ENCODE results near the gene MYO1F. TPM values are rescaled to one million over a fixed set of nuclear protein-coding genes. Genes with fewer than 3 reads are reported as not detected.

Gene MYO1F
- total and polyA plus RNA-seq, 2 of the 13 experiments (the other 11 are each of a cell fraction or from before 2014, with no cell fraction given): 0.09 to 0.13 TPM

GRCh38 chr19:8489561-8490394 is 87.5 kb downstream of the MYO1F start:
- H3K27me3 ChIP-seq (ENCODE audit: control insufficient read depth in 1 of 2, insufficient read depth in 2 of 2, low read length in 2 of 2): no peaks in the 10 kb centered on the region
- BruUV-seq (replicated peaks): no TSS peak
- H3K36me3 ChIP-seq (replicated peaks in 1 of 2; ENCODE audit: control insufficient read depth in 1 of 2, insufficient read depth in 2 of 2, low read length in 2 of 2): peaks cover 24 to 40% of the 10 kb centered on the region in 2 experiments; a peak in 4 of 5 replicates
- DNase-seq (ENCODE audit: low spot score) (no peak), ATAC-seq (peak; percentile 7; the same call in 2 of the 3 replicates), FAIRE-seq (no peak)
- no peak overlapping the region for H2AFZ ChIP-seq (ENCODE audit: low read length)
- no peaks in the 10 kb centered on the region for H3K9me3 ChIP-seq (ENCODE audit: low read length)
- ChIA-PET CTCF (ENCODE audit: low intra/inter-chr PET ratio, low total read pairs) (no interaction called here), POLR2A (interaction anchor here (1.1 kb wide), 1 partner anchor 77 kb away, joined by 3 read pairs; the partner anchor contains the start of gene MARCHF2)
- H3K4me2 ChIP-seq (ENCODE audit: low read depth, low read length): no peak overlapping the region
- H3K4me1 ChIP-seq (ENCODE audit: insufficient read depth, low read length): peaks cover 10% of the 10 kb centered on the region
- in situ Hi-C loops (cut with HindIII; ENCODE audit: extremely low pct_ligation_motif_present, low pct_unique_long_range_greater_than_20kb): no loop called here
- H3K27ac ChIP-seq (ENCODE audit: extremely low read length, insufficient read depth, low read length): no peak overlapping the region
- intact Hi-C loops (cut with micrococcal nuclease; ENCODE audit: unreplicated experiment): no loop called here
- 94% methylated on average over 13 of the region's 25 CpGs for WGBS (ENCODE audit: low lambda C conversion rate)
- peaks cover 4% of the 10 kb centered on the region; the same call in 1 of the 2 replicates for H4K20me1 ChIP-seq (ENCODE audit: insufficient read depth, low read length)
- no peak overlapping the region for H3K9ac ChIP-seq (ENCODE audit: insufficient read depth, low read depth, low read length)
- H3K4me3 ChIP-seq (replicated peaks in 1 of 3; ENCODE audit: insufficient read depth in 1 of 3, low read depth in 2 of 3, low read length in 3 of 3): no peak overlapping the region
- no peaks in the 10 kb centered on the region for H3K79me2 ChIP-seq (ENCODE audit: insufficient read depth, low read length)
- TF ChIP-seq KDM5A (IDR thresholded peaks at IDR 0.05; ENCODE audit: borderline replicate concordance, low read length): no peak
- TF ChIP-seq ZNF432 (CRISPR knock-in tag; IDR thresholded peaks at IDR 0.05; ENCODE audit: borderline replicate concordance): no peak
- 0 out of 4 replicates have a peak, but pooled peaks of 1 of the 2 experiments have one; percentile 18 for TF ChIP-seq POLR2A (IDR thresholded peaks at IDR 0.05; ENCODE audit: insufficient read depth in 1 of 2, low read depth in 2 of 2, low read length in 2 of 2)
- no peak for TF ChIP-seq ZNF567 (CRISPR knock-in tag; IDR thresholded peaks at IDR 0.05; ENCODE audit: borderline replicate concordance)
- TF ChIP-seq KLF15 (CRISPR knock-in tag; IDR thresholded peaks at IDR 0.05; ENCODE audit: borderline replicate concordance): no peak
- TF ChIP-seq NCOA1 (CRISPR knock-in tag; IDR thresholded peaks at IDR 0.05): no peak
- no peak for TF ChIP-seq ZKSCAN1 (IDR thresholded peaks at IDR 0.05; ENCODE audit: low read length)
- no peak for TF ChIP-seq ATF6 (CRISPR knock-in tag; conservative IDR thresholded peaks at IDR 0.05)
- TF ChIP-seq ZNF280D (CRISPR knock-in tag; IDR thresholded peaks at IDR 0.05): no peak
- TF ChIP-seq YEATS4 (CRISPR knock-in tag; IDR thresholded peaks at IDR 0.05; ENCODE audit: borderline replicate concordance): no peak
- TF ChIP-seq XBP1 (CRISPR knock-in tag; IDR thresholded peaks at IDR 0.05): no peak
- no peak for TF ChIP-seq CREM (IDR thresholded peaks at IDR 0.05)
- no peak for TF ChIP-seq CREM (CRISPR knock-in tag; IDR thresholded peaks at IDR 0.05)
- peak; percentile 14; the same call in 1 of the 2 replicates for TF ChIP-seq POLR2AphosphoS5 (IDR thresholded peaks at IDR 0.05; ENCODE audit: low read depth, low read length)
- 0 out of 2 replicates have a peak, but pooled peaks have one; percentile 39 for TF ChIP-seq HNRNPL (IDR thresholded peaks at IDR 0.05; ENCODE audit: low read depth, low read length)
- TF ChIP-seq GZF1 (CRISPR knock-in tag; IDR thresholded peaks at IDR 0.05): no peak
- TF ChIP-seq ZNF530 (CRISPR knock-in tag; IDR thresholded peaks at IDR 0.05; ENCODE audit: low read depth): no peak
- no peak for TF ChIP-seq CSRNP1 (CRISPR knock-in tag; IDR thresholded peaks at IDR 0.05)
- peak; percentile 95 for TF ChIP-seq RBM22 (optimal IDR thresholded peaks at IDR 0.05; ENCODE audit: low read length)

Data from HepG2 (cell line).